ENCODE measurements around the gene IGFBP5. TPM values are rescaled to one million over a fixed set of nuclear protein-coding genes. Genes with fewer than 3 reads are reported as not detected.

Gene IGFBP5
- total RNA-seq, 2 experiments from 2014 or later = not detected

GRCh38 chr2:216685327-216685875, 9.9 kb downstream of the IGFBP5 start:
- Mint-ChIP-seq H3K27me3 (peaks cover 36% of the 10 kb centered on the region), H3K36me3 (no peaks in the 10 kb centered on the region), H3K27ac (no peak overlapping the region), H3K9me3 (no peaks in the 10 kb centered on the region), H3K4me1 (peaks cover 12% of the 10 kb centered on the region), H3K4me3 (no peak overlapping the region)
- DNase-seq = no peak

- Mint-ChIP-seq H3K4me1 (peaks cover 12% of the 10 kb centered on the region), H3K27ac (no peak overlapping the region), H3K36me3 (no peaks in the 10 kb centered on the region), H3K9me3 (no peaks in the 10 kb centered on the region), H3K27me3 (peaks cover 22% of the 10 kb centered on the region), H3K4me3 (no peak overlapping the region)
- no peak for DNase-seq
These were observed 11.5 kb downstream of the IGFBP5 start for GRCh38 chr2:216683846-216684245.

- H3K27ac Mint-ChIP-seq = no peak overlapping the region
These were observed 13.7 kb downstream of the IGFBP5 start for GRCh38 chr2:216681683-216682082.

GRCh38 chr2:216680951-216681629, 14.3 kb downstream of the IGFBP5 start:
- H3K4me1 Mint-ChIP-seq = peaks cover 10% of the 10 kb centered on the region
- no peak for DNase-seq
- no peaks in the 10 kb centered on the region for H3K9me3 Mint-ChIP-seq
- peaks cover 21% of the 10 kb centered on the region for H3K27me3 Mint-ChIP-seq
- no peak overlapping the region for H3K4me3 Mint-ChIP-seq
- H3K27ac Mint-ChIP-seq = no peak overlapping the region
- H3K36me3 Mint-ChIP-seq = no peaks in the 10 kb centered on the region

More at GRCh38 chr2:216681683-216682082, 13.7 kb downstream of the IGFBP5 start:
- H3K4me3 Mint-ChIP-seq = no peak overlapping the region
- H3K9me3 Mint-ChIP-seq = no peaks in the 10 kb centered on the region
- H3K27me3 Mint-ChIP-seq = peaks cover 21% of the 10 kb centered on the region
- no peak for DNase-seq
- H3K36me3 Mint-ChIP-seq = no peaks in the 10 kb centered on the region
- peaks cover 10% of the 10 kb centered on the region for H3K4me1 Mint-ChIP-seq

- no peaks in the 10 kb centered on the region for H3K36me3 Mint-ChIP-seq
- H3K27ac Mint-ChIP-seq = no peak overlapping the region
- peaks cover 10% of the 10 kb centered on the region for H3K4me1 Mint-ChIP-seq
- peaks cover 19% of the 10 kb centered on the region for H3K27me3 Mint-ChIP-seq
- DNase-seq = no peak
- no peaks in the 10 kb centered on the region for H3K9me3 Mint-ChIP-seq
- no peak overlapping the region for H3K4me3 Mint-ChIP-seq
These were observed 15.7 kb downstream of the IGFBP5 start for GRCh38 chr2:216679658-216680024.

- DNase-seq = no peak
- no peak overlapping the region for H3K27ac Mint-ChIP-seq
- no peak overlapping the region for H3K4me3 Mint-ChIP-seq
- peaks cover 13% of the 10 kb centered on the region for H3K27me3 Mint-ChIP-seq
- no peaks in the 10 kb centered on the region for H3K9me3 Mint-ChIP-seq
- peaks cover 10% of the 10 kb centered on the region for H3K4me1 Mint-ChIP-seq
- H3K36me3 Mint-ChIP-seq = no peaks in the 10 kb centered on the region
These were observed 16.3 kb downstream of the IGFBP5 start for GRCh38 chr2:216678813-216679657.

GRCh38 chr2:216678098-216678465, 17.3 kb downstream of the IGFBP5 start:
- Mint-ChIP-seq H3K4me3 (no peak overlapping the region), H3K9me3 (no peaks in the 10 kb centered on the region), H3K27ac (no peak overlapping the region), H3K27me3 (peaks cover 4% of the 10 kb centered on the region), H3K4me1 (peaks cover 8% of the 10 kb centered on the region), H3K36me3 (no peaks in the 10 kb centered on the region)
- DNase-seq = no peak

GRCh38 chr2:216677439-216678097, 17.8 kb downstream of the IGFBP5 start:
- peaks cover 8% of the 10 kb centered on the region for H3K4me1 Mint-ChIP-seq
- H3K27me3 Mint-ChIP-seq = no peaks in the 10 kb centered on the region
- no peak overlapping the region for H3K27ac Mint-ChIP-seq
- DNase-seq = no peak
- no peak overlapping the region for H3K4me3 Mint-ChIP-seq
- H3K36me3 Mint-ChIP-seq = no peaks in the 10 kb centered on the region
- H3K9me3 Mint-ChIP-seq = no peaks in the 10 kb centered on the region

- Mint-ChIP-seq H3K27ac (no peak overlapping the region), H3K36me3 (no peaks in the 10 kb centered on the region), H3K9me3 (no peaks in the 10 kb centered on the region), H3K27me3 (no peaks in the 10 kb centered on the region), H3K4me1 (peaks cover 3% of the 10 kb centered on the region), H3K4me3 (no peak overlapping the region)
- no peak for DNase-seq
These were observed 18.7 kb downstream of the IGFBP5 start for GRCh38 chr2:216676630-216677029.

- Mint-ChIP-seq H3K9me3 (no peaks in the 10 kb centered on the region), H3K36me3 (no peaks in the 10 kb centered on the region), H3K27me3 (peaks cover 5% of the 10 kb centered on the region), H3K4me3 (no peak overlapping the region), H3K27ac (no peak overlapping the region), H3K4me1 (no peaks in the 10 kb centered on the region)
- no peak for DNase-seq
These were observed 21.0 kb downstream of the IGFBP5 start for GRCh38 chr2:216674376-216674775.

- H3K27me3 Mint-ChIP-seq = peaks cover 5% of the 10 kb centered on the region
- no peak overlapping the region for H3K4me3 Mint-ChIP-seq
- no peak overlapping the region for H3K27ac Mint-ChIP-seq
- no peaks in the 10 kb centered on the region for H3K36me3 Mint-ChIP-seq
- DNase-seq = no peak
- no peaks in the 10 kb centered on the region for H3K9me3 Mint-ChIP-seq
- H3K4me1 Mint-ChIP-seq = no peaks in the 10 kb centered on the region
These were observed 21.7 kb downstream of the IGFBP5 start for GRCh38 chr2:216673609-216674008.

GRCh38 chr2:216673021-216673420, 22.3 kb downstream of the IGFBP5 start:
- Mint-ChIP-seq H3K27ac (no peak overlapping the region), H3K4me3 (no peak overlapping the region), H3K36me3 (no peaks in the 10 kb centered on the region), H3K27me3 (peaks cover 5% of the 10 kb centered on the region), H3K9me3 (no peaks in the 10 kb centered on the region), H3K4me1 (no peaks in the 10 kb centered on the region)
- DNase-seq = no peak

GRCh38 chr2:216672466-216672865, 22.9 kb downstream of the IGFBP5 start:
- no peak overlapping the region for H3K27ac Mint-ChIP-seq

GRCh38 chr2:216671791-216672343, 23.5 kb downstream of the IGFBP5 start:
- no peak overlapping the region for H3K27ac Mint-ChIP-seq
- peaks cover 5% of the 10 kb centered on the region for H3K27me3 Mint-ChIP-seq
- no peaks in the 10 kb centered on the region for H3K9me3 Mint-ChIP-seq
- H3K36me3 Mint-ChIP-seq = no peaks in the 10 kb centered on the region
- H3K4me3 Mint-ChIP-seq = no peak overlapping the region
- DNase-seq = no peak
- H3K4me1 Mint-ChIP-seq = no peaks in the 10 kb centered on the region

More at GRCh38 chr2:216672466-216672865, 22.9 kb downstream of the IGFBP5 start:
- Mint-ChIP-seq H3K27me3 (peaks cover 5% of the 10 kb centered on the region), H3K4me3 (no peak overlapping the region), H3K9me3 (no peaks in the 10 kb centered on the region), H3K36me3 (no peaks in the 10 kb centered on the region), H3K4me1 (no peaks in the 10 kb centered on the region)
- DNase-seq = no peak

- Mint-ChIP-seq H3K27ac (no peak overlapping the region), H3K27me3 (peaks cover 5% of the 10 kb centered on the region), H3K36me3 (no peaks in the 10 kb centered on the region), H3K4me1 (no peaks in the 10 kb centered on the region), H3K4me3 (no peak overlapping the region), H3K9me3 (no peaks in the 10 kb centered on the region)
- DNase-seq = no peak
These were observed 24.3 kb downstream of the IGFBP5 start for GRCh38 chr2:216671081-216671411.
